Activated CD4-positive, alpha-beta T cell treated with anti-CD3 and anti-CD28 coated beads, Interleukin-2, amount 10 ng/mL, durations not matched to agents 7 days and 5 days (primary cell): ENCODE data around the gene LMOD2. TPM values are rescaled to one million over a fixed set of nuclear protein-coding genes. Genes with fewer than 3 reads are reported as not detected.

ENCODE experiments used
- CTCF ChIA-PET: fragments of 350-600 bp; sonication (Branson Sonifier 250); formaldehyde crosslinking; loops from one replicate; lab custom pipeline; 2021; ENCODE audit warnings: antibody characterized with exemption; lab: Charles Lee
- POLR2A ChIA-PET: fragments of 350-600 bp; sonication (Branson Sonifier 250); formaldehyde crosslinking; loops from one replicate; lab custom pipeline; 2021; ENCODE audit warnings: antibody characterized with exemption; lab: Charles Lee
- DNase-seq: peaks from one replicate; pipeline ENCODE4 v3.0.0-alpha.2; 2020
- H3K27ac Mint-ChIP-seq: one replicate; pipeline ENCODE4 v1.8.0; 2021; ENCODE audit warnings: mild to moderate bottlenecking, moderate library complexity, mixed read lengths
- H3K27me3 Mint-ChIP-seq: one replicate; pipeline ENCODE4 v1.8.0; 2021; ENCODE audit warnings: mixed read lengths
- H3K36me3 Mint-ChIP-seq: one replicate; pipeline ENCODE4 v1.8.0; 2021; ENCODE audit warnings: low read depth, mixed read lengths
- H3K4me1 Mint-ChIP-seq: one replicate; pipeline ENCODE4 v1.8.0; 2021; ENCODE audit warnings: mixed read lengths
- H3K4me3 Mint-ChIP-seq: one replicate; pipeline ENCODE4 v1.8.0; 2021; ENCODE audit warnings: mild to moderate bottlenecking, moderate library complexity, mixed read lengths
- H3K9me3 Mint-ChIP-seq: one replicate; pipeline ENCODE4 v1.8.0; 2021; ENCODE audit warnings: mixed read lengths
- total RNA-seq, 2 experiments: library from RNA; stranded (reverse); gene quantifications; one replicate each; pipeline ENCODE4 v1.2.3, GENCODE V29; 2021

LMOD2 gene
- total RNA-seq, 2 experiments from 2014 or later: not detected

- ChIA-PET CTCF (no interaction called here), POLR2A (no interaction called here)
- Mint-ChIP-seq H3K36me3 (no peaks in the 10 kb centered on the region), H3K27ac (no peak overlapping the region), H3K27me3 (peaks cover 15% of the 10 kb centered on the region), H3K4me3 (no peak overlapping the region), H3K9me3 (no peaks in the 10 kb centered on the region), H3K4me1 (no peaks in the 10 kb centered on the region)
- no peak for DNase-seq
Measured at GRCh38 chr7:123645516-123645915, 10.2 kb upstream of the LMOD2 start.

GRCh38 chr7:123647106-123647730 is 8.4 kb upstream of the LMOD2 start:
- Mint-ChIP-seq H3K4me1 (no peaks in the 10 kb centered on the region), H3K27me3 (peaks cover 21% of the 10 kb centered on the region), H3K9me3 (no peaks in the 10 kb centered on the region), H3K36me3 (no peaks in the 10 kb centered on the region), H3K27ac (no peak overlapping the region), H3K4me3 (no peak overlapping the region)
- ChIA-PET POLR2A (no interaction called here), CTCF (no interaction called here)
- no peak for DNase-seq

GRCh38 chr7:123649964-123650363 is 5.7 kb upstream of the LMOD2 start:
- H3K9me3 Mint-ChIP-seq: no peaks in the 10 kb centered on the region
- ChIA-PET CTCF (interaction anchor here (1.2 kb wide), 1 partner anchor 20 kb away, joined by 3 read pairs; no protein-coding TSS in a partner anchor), POLR2A (no interaction called here)
- H3K4me1 Mint-ChIP-seq: no peaks in the 10 kb centered on the region
- H3K4me3 Mint-ChIP-seq: no peak overlapping the region
- peaks cover 6% of the 10 kb centered on the region for H3K27me3 Mint-ChIP-seq
- H3K27ac Mint-ChIP-seq: no peak overlapping the region
- no peak for DNase-seq
- no peaks in the 10 kb centered on the region for H3K36me3 Mint-ChIP-seq

- Mint-ChIP-seq H3K27ac (no peak overlapping the region), H3K27me3 (peaks cover 6% of the 10 kb centered on the region), H3K9me3 (no peaks in the 10 kb centered on the region), H3K4me3 (no peak overlapping the region), H3K4me1 (no peaks in the 10 kb centered on the region), H3K36me3 (no peaks in the 10 kb centered on the region)
- POLR2A ChIA-PET: no interaction called here
- DNase-seq: no peak
- CTCF ChIA-PET: no interaction called here
Measured at GRCh38 chr7:123650595-123650994, 5.1 kb upstream of the LMOD2 start.

GRCh38 chr7:123652406-123652805 is 3.3 kb upstream of the LMOD2 start:
- H3K4me3 Mint-ChIP-seq: no peak overlapping the region
- no peak for DNase-seq

GRCh38 chr7:123653162-123653561 is 2.5 kb upstream of the LMOD2 start:
- ChIA-PET CTCF (interaction anchor here (0.6 kb wide), 2 partner anchors 16 to 30 kb away, joined by 3 read pairs; no protein-coding TSS in a partner anchor), POLR2A (no interaction called here)
- Mint-ChIP-seq H3K9me3 (no peaks in the 10 kb centered on the region), H3K4me1 (no peaks in the 10 kb centered on the region), H3K36me3 (no peaks in the 10 kb centered on the region), H3K4me3 (no peak overlapping the region), H3K27me3 (peaks cover 6% of the 10 kb centered on the region), H3K27ac (no peak overlapping the region)
- DNase-seq: no peak

More at GRCh38 chr7:123652406-123652805, 3.3 kb upstream of the LMOD2 start:
- Mint-ChIP-seq H3K27me3 (peaks cover 6% of the 10 kb centered on the region), H3K36me3 (no peaks in the 10 kb centered on the region), H3K4me1 (no peaks in the 10 kb centered on the region), H3K9me3 (no peaks in the 10 kb centered on the region), H3K27ac (no peak overlapping the region)
- ChIA-PET CTCF (no interaction called here), POLR2A (no interaction called here)

GRCh38 chr7:123656544-123657303 is 1.1 kb downstream of the LMOD2 start:
- CTCF ChIA-PET: interaction anchor here (1.4 kb wide), 1 partner anchor 8 kb away, joined by 3 read pairs; no protein-coding TSS in a partner anchor

GRCh38 chr7:123657304-123657685 is 1.6 kb downstream of the LMOD2 start:
- Mint-ChIP-seq H3K27ac (no peak overlapping the region), H3K4me3 (no peak overlapping the region), H3K9me3 (no peaks in the 10 kb centered on the region), H3K27me3 (no peaks in the 10 kb centered on the region), H3K36me3 (no peaks in the 10 kb centered on the region), H3K4me1 (no peaks in the 10 kb centered on the region)
- CTCF ChIA-PET: interaction anchor here (0.9 kb wide), 1 partner anchor 11 kb away, joined by 4 read pairs; no protein-coding TSS in a partner anchor
- POLR2A ChIA-PET: no interaction called here
- DNase-seq: no peak

More at GRCh38 chr7:123656544-123657303, 1.1 kb downstream of the LMOD2 start:
- POLR2A ChIA-PET: no interaction called here
- H3K4me3 Mint-ChIP-seq: no peak overlapping the region
- H3K4me1 Mint-ChIP-seq: no peaks in the 10 kb centered on the region
- no peaks in the 10 kb centered on the region for H3K36me3 Mint-ChIP-seq
- DNase-seq: no peak
- H3K27ac Mint-ChIP-seq: no peak overlapping the region
- H3K9me3 Mint-ChIP-seq: no peaks in the 10 kb centered on the region
- H3K27me3 Mint-ChIP-seq: peaks cover 3% of the 10 kb centered on the region

GRCh38 chr7:123658023-123658422 is 2.4 kb downstream of the LMOD2 start:
- CTCF ChIA-PET: interaction anchor here (0.9 kb wide), 1 partner anchor 10 kb away, joined by 4 read pairs; no protein-coding TSS in a partner anchor
- Mint-ChIP-seq H3K36me3 (no peaks in the 10 kb centered on the region), H3K4me3 (no peak overlapping the region), H3K4me1 (no peaks in the 10 kb centered on the region), H3K27ac (no peak overlapping the region), H3K27me3 (peaks cover 3% of the 10 kb centered on the region), H3K9me3 (no peaks in the 10 kb centered on the region)
- POLR2A ChIA-PET: no interaction called here
- no peak for DNase-seq

- Mint-ChIP-seq H3K27ac (peak overlapping the region; percentile 3), H3K9me3 (no peaks in the 10 kb centered on the region), H3K4me3 (no peak overlapping the region), H3K27me3 (peaks cover 7% of the 10 kb centered on the region), H3K36me3 (no peaks in the 10 kb centered on the region), H3K4me1 (no peaks in the 10 kb centered on the region)
- no peak for DNase-seq
- CTCF ChIA-PET: no interaction called here
- POLR2A ChIA-PET: no interaction called here
Measured at GRCh38 chr7:123660514-123661354, 5.1 kb downstream of the LMOD2 start.

- POLR2A ChIA-PET: no interaction called here
- H3K4me3 Mint-ChIP-seq: no peak overlapping the region
- CTCF ChIA-PET: no interaction called here
- H3K4me1 Mint-ChIP-seq: no peaks in the 10 kb centered on the region
- DNase-seq: no peak
- peaks cover 7% of the 10 kb centered on the region for H3K27me3 Mint-ChIP-seq
- H3K27ac Mint-ChIP-seq: no peak overlapping the region
- H3K36me3 Mint-ChIP-seq: no peaks in the 10 kb centered on the region
- no peaks in the 10 kb centered on the region for H3K9me3 Mint-ChIP-seq
Measured at GRCh38 chr7:123661765-123662164, 6.1 kb downstream of the LMOD2 start.

- POLR2A ChIA-PET: interaction anchor here (0.6 kb wide), 1 partner anchor 1224 kb away, joined by 3 read pairs; no protein-coding TSS in a partner anchor
- no peaks in the 10 kb centered on the region for H3K4me1 Mint-ChIP-seq
Measured at GRCh38 chr7:123662293-123662692, 6.6 kb downstream of the LMOD2 start.

More at GRCh38 chr7:123662293-123662692, 6.6 kb downstream of the LMOD2 start:
- CTCF ChIA-PET: no interaction called here
- no peak for DNase-seq
- Mint-ChIP-seq H3K36me3 (no peaks in the 10 kb centered on the region), H3K9me3 (no peaks in the 10 kb centered on the region), H3K4me3 (no peak overlapping the region), H3K27ac (no peak overlapping the region), H3K27me3 (peaks cover 7% of the 10 kb centered on the region)
